GM23338 (cell line): ENCODE data around the gene MAP2K1.
"Not testable (repeated sequence)": the region's sequence is repeated elsewhere in the genome, so short reads cannot be mapped to it uniquely, and the experiment has no call there.

Source experiments
- CREB1 ChIP-seq: fragments of 250-450 bp; sonication (Bioruptor Pico); IDR thresholded peaks from 2 replicates; pipeline ENCODE4 v1.5.0; 2020; ENCODE audit warnings: low read depth, mild to moderate bottlenecking, moderate library complexity
- EZH2 ChIP-seq: fragments of 200-600 bp; sonication (generic); IDR thresholded peaks from one replicate; pipeline ENCODE4 v1.8.0; 2017; ENCODE audit warnings: antibody characterized with exemption, mild to moderate bottlenecking, low read depth; ENCODE audit not compliant: unreplicated experiment
- EZH2phosphoT487 ChIP-seq: fragments of 200-600 bp; sonication (generic); IDR thresholded peaks from one replicate; pipeline ENCODE4 v1.8.1; 2018; ENCODE audit warnings: antibody characterized with exemption; ENCODE audit not compliant: unreplicated experiment
- JUNB ChIP-seq: IDR thresholded peaks from one replicate; pipeline ENCODE4 v1.6.1; 2016; ENCODE audit warnings: antibody characterized with exemption; ENCODE audit not compliant: unreplicated experiment
- NANOG ChIP-seq: IDR thresholded peaks from 2 replicates; pipeline ENCODE4 v1.6.1; 2016; ENCODE audit warnings: antibody characterized with exemption, borderline replicate concordance
- POLR2AphosphoS5 ChIP-seq: IDR thresholded peaks from 2 replicates; pipeline ENCODE4 v1.6.1; 2016; ENCODE audit warnings: antibody characterized with exemption, low read depth
- ZNF114 ChIP-seq: fragments of 250-450 bp; sonication (Bioruptor Pico); IDR thresholded peaks from 2 replicates; pipeline ENCODE4 v1.5.0; 2020; ENCODE audit warnings: mild to moderate bottlenecking, moderate library complexity
- TF ChIP-seq, protein P1 (sequence below), 2 experiments: fragments of 200-600 bp in 1 of 2; sonication (generic) in 1 of 2; conservative IDR thresholded peaks; 2 replicates each; pipeline versions ENCODE4 v1.5.1 to v1.6.1; 2016 to 2017; ENCODE audit warnings: antibody characterized with exemption in 2 of 2, low read depth in 2 of 2, mild to moderate bottlenecking in 2 of 2, moderate library complexity in 1 of 2
- TF ChIP-seq, protein P2 (sequence below): IDR thresholded peaks from one replicate; pipeline ENCODE4 v1.6.1; 2018; ENCODE audit warnings: antibody characterized with exemption; ENCODE audit not compliant: unreplicated experiment
- TF ChIP-seq, protein P3 (sequence below): fragments of 250-450 bp; sonication (Bioruptor Pico); IDR thresholded peaks from 2 replicates; pipeline ENCODE4 v1.5.0; 2020; ENCODE audit warnings: mild to moderate bottlenecking, moderate library complexity
- TF ChIP-seq, protein P4 (sequence below): IDR thresholded peaks from 2 replicates; pipeline ENCODE4 v1.6.1; 2016; ENCODE audit warnings: antibody characterized with exemption

DNA sequence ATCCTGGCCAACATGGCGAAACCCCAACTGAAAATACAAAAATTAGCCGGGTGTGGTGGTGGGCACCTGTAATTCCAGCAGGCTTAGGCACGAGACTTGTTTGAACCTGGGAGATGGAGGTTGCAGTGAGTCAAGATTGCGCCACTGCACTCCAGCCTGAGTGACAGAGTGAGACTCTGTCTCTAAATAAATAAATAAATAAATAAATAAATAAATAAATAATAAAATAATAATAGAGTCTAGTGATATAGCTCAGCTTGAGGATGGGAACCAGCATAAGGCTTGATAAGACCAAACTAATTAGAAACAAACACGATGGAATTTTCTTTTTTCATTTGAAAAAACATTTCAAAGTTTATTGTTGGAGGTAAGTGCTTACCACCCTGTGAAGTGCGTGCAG, 74.6 kb downstream of the MAP2K1 start:
- TF ChIP-seq, protein P1, sequence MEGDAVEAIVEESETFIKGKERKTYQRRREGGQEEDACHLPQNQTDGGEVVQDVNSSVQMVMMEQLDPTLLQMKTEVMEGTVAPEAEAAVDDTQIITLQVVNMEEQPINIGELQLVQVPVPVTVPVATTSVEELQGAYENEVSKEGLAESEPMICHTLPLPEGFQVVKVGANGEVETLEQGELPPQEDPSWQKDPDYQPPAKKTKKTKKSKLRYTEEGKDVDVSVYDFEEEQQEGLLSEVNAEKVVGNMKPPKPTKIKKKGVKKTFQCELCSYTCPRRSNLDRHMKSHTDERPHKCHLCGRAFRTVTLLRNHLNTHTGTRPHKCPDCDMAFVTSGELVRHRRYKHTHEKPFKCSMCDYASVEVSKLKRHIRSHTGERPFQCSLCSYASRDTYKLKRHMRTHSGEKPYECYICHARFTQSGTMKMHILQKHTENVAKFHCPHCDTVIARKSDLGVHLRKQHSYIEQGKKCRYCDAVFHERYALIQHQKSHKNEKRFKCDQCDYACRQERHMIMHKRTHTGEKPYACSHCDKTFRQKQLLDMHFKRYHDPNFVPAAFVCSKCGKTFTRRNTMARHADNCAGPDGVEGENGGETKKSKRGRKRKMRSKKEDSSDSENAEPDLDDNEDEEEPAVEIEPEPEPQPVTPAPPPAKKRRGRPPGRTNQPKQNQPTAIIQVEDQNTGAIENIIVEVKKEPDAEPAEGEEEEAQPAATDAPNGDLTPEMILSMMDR (conservative IDR thresholded peaks at IDR 0.05; ENCODE audit: low read depth in 2 of 2), result not testable (repeated sequence)
- TF ChIP-seq, protein P2, sequence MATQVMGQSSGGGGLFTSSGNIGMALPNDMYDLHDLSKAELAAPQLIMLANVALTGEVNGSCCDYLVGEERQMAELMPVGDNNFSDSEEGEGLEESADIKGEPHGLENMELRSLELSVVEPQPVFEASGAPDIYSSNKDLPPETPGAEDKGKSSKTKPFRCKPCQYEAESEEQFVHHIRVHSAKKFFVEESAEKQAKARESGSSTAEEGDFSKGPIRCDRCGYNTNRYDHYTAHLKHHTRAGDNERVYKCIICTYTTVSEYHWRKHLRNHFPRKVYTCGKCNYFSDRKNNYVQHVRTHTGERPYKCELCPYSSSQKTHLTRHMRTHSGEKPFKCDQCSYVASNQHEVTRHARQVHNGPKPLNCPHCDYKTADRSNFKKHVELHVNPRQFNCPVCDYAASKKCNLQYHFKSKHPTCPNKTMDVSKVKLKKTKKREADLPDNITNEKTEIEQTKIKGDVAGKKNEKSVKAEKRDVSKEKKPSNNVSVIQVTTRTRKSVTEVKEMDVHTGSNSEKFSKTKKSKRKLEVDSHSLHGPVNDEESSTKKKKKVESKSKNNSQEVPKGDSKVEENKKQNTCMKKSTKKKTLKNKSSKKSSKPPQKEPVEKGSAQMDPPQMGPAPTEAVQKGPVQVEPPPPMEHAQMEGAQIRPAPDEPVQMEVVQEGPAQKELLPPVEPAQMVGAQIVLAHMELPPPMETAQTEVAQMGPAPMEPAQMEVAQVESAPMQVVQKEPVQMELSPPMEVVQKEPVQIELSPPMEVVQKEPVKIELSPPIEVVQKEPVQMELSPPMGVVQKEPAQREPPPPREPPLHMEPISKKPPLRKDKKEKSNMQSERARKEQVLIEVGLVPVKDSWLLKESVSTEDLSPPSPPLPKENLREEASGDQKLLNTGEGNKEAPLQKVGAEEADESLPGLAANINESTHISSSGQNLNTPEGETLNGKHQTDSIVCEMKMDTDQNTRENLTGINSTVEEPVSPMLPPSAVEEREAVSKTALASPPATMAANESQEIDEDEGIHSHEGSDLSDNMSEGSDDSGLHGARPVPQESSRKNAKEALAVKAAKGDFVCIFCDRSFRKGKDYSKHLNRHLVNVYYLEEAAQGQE, result not testable (repeated sequence)
- TF ChIP-seq, protein P3, sequence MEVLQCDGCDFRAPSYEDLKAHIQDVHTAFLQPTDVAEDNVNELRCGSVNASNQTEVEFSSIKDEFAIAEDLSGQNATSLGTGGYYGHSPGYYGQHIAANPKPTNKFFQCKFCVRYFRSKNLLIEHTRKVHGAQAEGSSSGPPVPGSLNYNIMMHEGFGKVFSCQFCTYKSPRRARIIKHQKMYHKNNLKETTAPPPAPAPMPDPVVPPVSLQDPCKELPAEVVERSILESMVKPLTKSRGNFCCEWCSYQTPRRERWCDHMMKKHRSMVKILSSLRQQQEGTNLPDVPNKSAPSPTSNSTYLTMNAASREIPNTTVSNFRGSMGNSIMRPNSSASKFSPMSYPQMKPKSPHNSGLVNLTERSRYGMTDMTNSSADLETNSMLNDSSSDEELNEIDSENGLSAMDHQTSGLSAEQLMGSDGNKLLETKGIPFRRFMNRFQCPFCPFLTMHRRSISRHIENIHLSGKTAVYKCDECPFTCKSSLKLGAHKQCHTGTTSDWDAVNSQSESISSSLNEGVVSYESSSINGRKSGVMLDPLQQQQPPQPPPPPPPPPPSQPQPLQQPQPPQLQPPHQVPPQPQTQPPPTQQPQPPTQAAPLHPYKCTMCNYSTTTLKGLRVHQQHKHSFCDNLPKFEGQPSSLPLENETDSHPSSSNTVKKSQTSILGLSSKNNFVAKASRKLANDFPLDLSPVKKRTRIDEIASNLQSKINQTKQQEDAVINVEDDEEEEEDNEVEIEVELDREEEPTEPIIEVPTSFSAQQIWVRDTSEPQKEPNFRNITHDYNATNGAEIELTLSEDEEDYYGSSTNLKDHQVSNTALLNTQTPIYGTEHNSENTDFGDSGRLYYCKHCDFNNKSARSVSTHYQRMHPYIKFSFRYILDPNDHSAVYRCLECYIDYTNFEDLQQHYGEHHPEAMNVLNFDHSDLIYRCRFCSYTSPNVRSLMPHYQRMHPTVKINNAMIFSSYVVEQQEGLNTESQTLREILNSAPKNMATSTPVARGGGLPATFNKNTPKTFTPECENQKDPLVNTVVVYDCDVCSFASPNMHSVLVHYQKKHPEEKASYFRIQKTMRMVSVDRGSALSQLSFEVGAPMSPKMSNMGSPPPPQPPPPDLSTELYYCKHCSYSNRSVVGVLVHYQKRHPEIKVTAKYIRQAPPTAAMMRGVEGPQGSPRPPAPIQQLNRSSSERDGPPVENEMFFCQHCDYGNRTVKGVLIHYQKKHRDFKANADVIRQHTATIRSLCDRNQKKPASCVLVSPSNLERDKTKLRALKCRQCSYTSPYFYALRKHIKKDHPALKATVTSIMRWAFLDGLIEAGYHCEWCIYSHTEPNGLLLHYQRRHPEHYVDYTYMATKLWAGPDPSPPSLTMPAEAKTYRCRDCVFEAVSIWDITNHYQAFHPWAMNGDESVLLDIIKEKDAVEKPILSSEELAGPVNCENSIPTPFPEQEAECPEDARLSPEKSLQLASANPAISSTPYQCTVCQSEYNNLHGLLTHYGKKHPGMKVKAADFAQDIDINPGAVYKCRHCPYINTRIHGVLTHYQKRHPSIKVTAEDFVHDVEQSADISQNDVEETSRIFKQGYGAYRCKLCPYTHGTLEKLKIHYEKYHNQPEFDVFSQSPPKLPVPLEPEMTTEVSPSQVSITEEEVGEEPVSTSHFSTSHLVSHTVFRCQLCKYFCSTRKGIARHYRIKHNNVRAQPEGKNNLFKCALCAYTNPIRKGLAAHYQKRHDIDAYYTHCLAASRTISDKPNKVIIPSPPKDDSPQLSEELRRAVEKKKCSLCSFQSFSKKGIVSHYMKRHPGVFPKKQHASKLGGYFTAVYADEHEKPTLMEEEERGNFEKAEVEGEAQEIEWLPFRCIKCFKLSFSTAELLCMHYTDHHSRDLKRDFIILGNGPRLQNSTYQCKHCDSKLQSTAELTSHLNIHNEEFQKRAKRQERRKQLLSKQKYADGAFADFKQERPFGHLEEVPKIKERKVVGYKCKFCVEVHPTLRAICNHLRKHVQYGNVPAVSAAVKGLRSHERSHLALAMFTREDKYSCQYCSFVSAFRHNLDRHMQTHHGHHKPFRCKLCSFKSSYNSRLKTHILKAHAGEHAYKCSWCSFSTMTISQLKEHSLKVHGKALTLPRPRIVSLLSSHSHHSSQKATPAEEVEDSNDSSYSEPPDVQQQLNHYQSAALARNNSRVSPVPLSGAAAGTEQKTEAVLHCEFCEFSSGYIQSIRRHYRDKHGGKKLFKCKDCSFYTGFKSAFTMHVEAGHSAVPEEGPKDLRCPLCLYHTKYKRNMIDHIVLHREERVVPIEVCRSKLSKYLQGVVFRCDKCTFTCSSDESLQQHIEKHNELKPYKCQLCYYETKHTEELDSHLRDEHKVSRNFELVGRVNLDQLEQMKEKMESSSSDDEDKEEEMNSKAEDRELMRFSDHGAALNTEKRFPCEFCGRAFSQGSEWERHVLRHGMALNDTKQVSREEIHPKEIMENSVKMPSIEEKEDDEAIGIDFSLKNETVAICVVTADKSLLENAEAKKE (CRISPR knock-in tag), result not testable (repeated sequence)
- TF ChIP-seq EZH2; POLR2AphosphoS5; EZH2phosphoT487; CREB1 (CRISPR knock-in tag); JUNB; ZNF114 (CRISPR knock-in tag); NANOG: not testable (repeated sequence)
- TF ChIP-seq, protein P4, sequence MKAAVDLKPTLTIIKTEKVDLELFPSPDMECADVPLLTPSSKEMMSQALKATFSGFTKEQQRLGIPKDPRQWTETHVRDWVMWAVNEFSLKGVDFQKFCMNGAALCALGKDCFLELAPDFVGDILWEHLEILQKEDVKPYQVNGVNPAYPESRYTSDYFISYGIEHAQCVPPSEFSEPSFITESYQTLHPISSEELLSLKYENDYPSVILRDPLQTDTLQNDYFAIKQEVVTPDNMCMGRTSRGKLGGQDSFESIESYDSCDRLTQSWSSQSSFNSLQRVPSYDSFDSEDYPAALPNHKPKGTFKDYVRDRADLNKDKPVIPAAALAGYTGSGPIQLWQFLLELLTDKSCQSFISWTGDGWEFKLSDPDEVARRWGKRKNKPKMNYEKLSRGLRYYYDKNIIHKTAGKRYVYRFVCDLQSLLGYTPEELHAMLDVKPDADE, result not testable (repeated sequence)
